Spleen (tissue), 11 donors: ENCODE measurements around the gene SDCBP2. TPM values are rescaled to one million over a fixed set of nuclear protein-coding genes. Genes with fewer than 3 reads are reported as not detected.

Experiments used
- DNase-seq: peaks from one replicate; pipeline ENCODE4 v3.0.0-alpha.2; 2020
- H3K27ac ChIP-seq, 8 donors: fragments of 200-600 bp; sonication (generic) in 7 of 8; 1 replicate in 4 of 8; 2 replicates in 4 of 8; pipeline versions ENCODE4 v1.5.0 to v1.8.0; 2016 to 2021; ENCODE audit warnings: inconsistent platforms in 4 of 8, mild to moderate bottlenecking in 4 of 8, moderate library complexity in 1 of 8
- H3K27me3 ChIP-seq, 7 donors: fragments of 200-600 bp; sonication (generic) in 6 of 7; replicated peaks in 1 of 7; 1 replicate in 4 of 7; 2 replicates in 3 of 7; pipeline versions ENCODE4 v1.5.0 to v1.8.0; 2016 to 2021; ENCODE audit warnings: inconsistent platforms in 3 of 7, mild to moderate bottlenecking in 1 of 7
- H3K36me3 ChIP-seq, 6 donors: fragments of 200-600 bp; sonication (generic) in 5 of 6; 1 replicate in 4 of 6; 2 replicates in 2 of 6; pipeline versions ENCODE4 v1.5.0 to v1.8.0; 2016 to 2021; ENCODE audit warnings: inconsistent platforms in 2 of 6
- H3K4me1 ChIP-seq, 6 donors: fragments of 200-600 bp; sonication (generic) in 5 of 6; 1 replicate in 3 of 6; 2 replicates in 3 of 6; pipeline versions ENCODE4 v1.5.0 to v1.8.0; 2016 to 2021; ENCODE audit warnings: inconsistent platforms in 3 of 6
- H3K4me3 ChIP-seq, 8 donors: fragments of 200-600 bp; sonication (generic) in 7 of 8; 1 replicate in 4 of 8; 2 replicates in 4 of 8; pipeline versions ENCODE4 v1.5.0 to v1.8.0; 2016 to 2021; ENCODE audit warnings: inconsistent platforms in 4 of 8, mild to moderate bottlenecking in 4 of 8, moderate library complexity in 2 of 8
- H3K9me3 ChIP-seq, 8 donors: fragments of 200-600 bp; sonication (generic) in 7 of 8; 1 replicate in 4 of 8; 2 replicates in 4 of 8; pipeline versions ENCODE4 v1.5.0 to v1.8.0; 2016 to 2021; ENCODE audit warnings: inconsistent platforms in 4 of 8
- POLR2A ChIP-seq, 3 donors: fragments of 450-650 bp; IDR thresholded peaks; one replicate each; pipeline ENCODE4 v1.5.1; 2017; ENCODE audit warnings: antibody characterized with exemption in 3 of 3, mild to moderate bottlenecking in 1 of 3
- POLR2AphosphoS5 ChIP-seq, 3 donors: sonication (generic); formaldehyde crosslinking; IDR thresholded peaks; one replicate each; pipeline ENCODE4 v1.5.1; 2017; ENCODE audit warnings: antibody characterized with exemption in 3 of 3
- WGBS, 5 donors: extraction: QIAGEN DNeasy Blood & Tissue Kit in 3 of 5; methylation state at CpG; one replicate each; pipeline versions ENCODE4 v1.1.5 to v1.1.7; 2013 to 2018; 5-methylcytosine and 5-hydroxymethylcytosine counted together
- intact Hi-C: fragments of 100-400 bp; cut with DNase I; formaldehyde crosslinking; loops from one replicate; pipeline ENCODE4 v1.15.0; 2023; ENCODE audit warnings: low total_unique reads
- polyA plus RNA-seq, 3 donors: library from polyadenylated mRNA; stranded (reverse); fragments of 200-250 nt; gene quantifications; one replicate each; pipeline ENCODE4 v1.2.1, GENCODE V29; 2013
- total RNA-seq, 7 donors: library from RNA; depleted of rRNA in 3 of 7; stranded (reverse); fragments of >200 nt in 3 of 7; fragmentation: NEBNext Ultra II Directional in 4 of 7; extraction: Animal tissue kit (Norgen Biotek cat#: 25700) in 4 of 7; gene quantifications; one replicate each; pipeline versions ENCODE4 v1.1.0 to v1.2.1, GENCODE V29; 2016 to 2021
- TF ChIP-seq, protein P1 (sequence below), 11 experiments: fragments of 200-600 bp in 7 of 11; fragments of 450-650 bp in 4 of 11; sonication (generic) in 4 of 11; IDR thresholded peaks in 8 of 11; conservative IDR thresholded peaks in 3 of 11; 1 replicate in 7 of 11; 2 replicates in 4 of 11; pipeline versions ENCODE4 v1.4.0 to v1.8.0; 2016 to 2021; ENCODE audit warnings: antibody characterized with exemption in 11 of 11, inconsistent platforms in 4 of 11, mild to moderate bottlenecking in 1 of 11
- donor health status: healthy with polysubstance abuse.
- donor health status: DM: no; HTN: no; CAD: no; lungs with moderate emphysema.
- donor health status: DM: no; HTN: no; CAD: no.
- donor health status: Bipolar disorder and iron deficiency.
- donor health status: healthy.
- donor health status: DM: no; HTN: no; CAD: no.
- donor health status: DM: yes; HTN: yes; CAD: no.

SDCBP2 gene
- total and polyA plus RNA-seq, 10 donors, result 2.0 to 7.1 (median 3.3) TPM

- 72 to 79% (median 74%) methylated on average over 5 of the region's 5 CpGs for WGBS, 5 donors
- TF ChIP-seq POLR2A (IDR thresholded peaks at IDR 0.05) (no peak), POLR2AphosphoS5 (IDR thresholded peaks at IDR 0.05) (no peak)
- TF ChIP-seq, protein P1, sequence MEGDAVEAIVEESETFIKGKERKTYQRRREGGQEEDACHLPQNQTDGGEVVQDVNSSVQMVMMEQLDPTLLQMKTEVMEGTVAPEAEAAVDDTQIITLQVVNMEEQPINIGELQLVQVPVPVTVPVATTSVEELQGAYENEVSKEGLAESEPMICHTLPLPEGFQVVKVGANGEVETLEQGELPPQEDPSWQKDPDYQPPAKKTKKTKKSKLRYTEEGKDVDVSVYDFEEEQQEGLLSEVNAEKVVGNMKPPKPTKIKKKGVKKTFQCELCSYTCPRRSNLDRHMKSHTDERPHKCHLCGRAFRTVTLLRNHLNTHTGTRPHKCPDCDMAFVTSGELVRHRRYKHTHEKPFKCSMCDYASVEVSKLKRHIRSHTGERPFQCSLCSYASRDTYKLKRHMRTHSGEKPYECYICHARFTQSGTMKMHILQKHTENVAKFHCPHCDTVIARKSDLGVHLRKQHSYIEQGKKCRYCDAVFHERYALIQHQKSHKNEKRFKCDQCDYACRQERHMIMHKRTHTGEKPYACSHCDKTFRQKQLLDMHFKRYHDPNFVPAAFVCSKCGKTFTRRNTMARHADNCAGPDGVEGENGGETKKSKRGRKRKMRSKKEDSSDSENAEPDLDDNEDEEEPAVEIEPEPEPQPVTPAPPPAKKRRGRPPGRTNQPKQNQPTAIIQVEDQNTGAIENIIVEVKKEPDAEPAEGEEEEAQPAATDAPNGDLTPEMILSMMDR (IDR thresholded peaks at IDR 0.05 in 8 of 11, conservative IDR thresholded peaks at IDR 0.05 in 3 of 11), result no peak
- intact Hi-C loops, result no loop called here
These were observed 37.7 kb downstream of the SDCBP2 start for GRCh38 chr20:1291191-1291741.

DNA sequence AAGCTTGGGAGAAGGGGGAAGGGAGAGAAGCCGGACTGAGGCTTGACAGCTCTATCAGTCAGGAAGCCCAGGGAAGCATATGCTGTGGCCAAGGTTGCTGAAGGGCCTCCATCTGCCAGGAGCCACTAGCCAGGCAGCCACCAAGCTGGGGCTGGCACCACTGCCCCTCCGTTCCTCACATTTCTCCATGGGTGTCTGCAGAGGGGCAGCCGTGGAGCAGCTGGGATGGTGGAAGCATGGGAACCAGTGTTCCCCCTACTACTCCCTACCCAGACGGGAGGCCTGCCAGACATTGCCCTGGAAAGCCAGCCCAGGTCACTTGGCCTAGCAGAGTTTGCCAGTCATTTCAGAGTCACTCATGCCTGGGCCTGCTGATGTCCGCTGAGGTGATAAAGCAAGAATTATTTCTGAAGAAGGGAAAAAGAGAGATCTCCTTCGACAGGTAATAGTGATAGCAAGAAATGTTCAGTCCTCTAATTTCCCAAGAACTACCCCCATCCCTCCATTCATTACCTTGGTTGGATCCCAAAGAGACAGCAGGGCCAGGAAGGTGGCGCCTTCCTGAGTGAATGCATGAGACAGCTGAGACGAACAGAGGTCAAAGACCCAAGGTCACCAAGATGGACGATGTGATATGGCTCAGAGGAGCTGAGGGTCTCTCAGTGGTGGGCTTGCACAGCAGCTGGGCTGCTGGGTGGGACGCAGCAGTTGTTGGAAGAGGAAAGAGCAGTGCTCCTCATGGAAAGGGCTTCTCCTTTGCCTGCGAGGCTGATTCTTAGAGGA is 41.0 kb downstream of the SDCBP2 start:
- TF ChIP-seq POLR2AphosphoS5 (IDR thresholded peaks at IDR 0.05), result no peak
- H3K27ac ChIP-seq, result no peak overlapping the region
- no peaks in the 10 kb centered on the region for H3K9me3 ChIP-seq
- H3K4me3 ChIP-seq, result no peak overlapping the region
- H3K4me1 ChIP-seq, result no peaks in the 10 kb centered on the region
- H3K27me3 ChIP-seq, result no peaks in the 10 kb centered on the region
- H3K36me3 ChIP-seq, result no peaks in the 10 kb centered on the region
- 80 to 91% (median 85%) methylated on average over 10 to 11 of the region's 11 CpGs for WGBS, 5 donors
- intact Hi-C loops, result no loop called here
- DNase-seq, result no peak

More at GRCh38 chr20:1291191-1291741, 37.7 kb downstream of the SDCBP2 start:
- no peaks in the 10 kb centered on the region for H3K27me3 ChIP-seq
- H3K4me1 ChIP-seq, result no peaks in the 10 kb centered on the region
- DNase-seq, result no peak
- H3K9me3 ChIP-seq, result no peaks in the 10 kb centered on the region
- no peaks in the 10 kb centered on the region for H3K36me3 ChIP-seq
- H3K4me3 ChIP-seq, result no peak overlapping the region
- H3K27ac ChIP-seq, result no peak overlapping the region

DNA sequence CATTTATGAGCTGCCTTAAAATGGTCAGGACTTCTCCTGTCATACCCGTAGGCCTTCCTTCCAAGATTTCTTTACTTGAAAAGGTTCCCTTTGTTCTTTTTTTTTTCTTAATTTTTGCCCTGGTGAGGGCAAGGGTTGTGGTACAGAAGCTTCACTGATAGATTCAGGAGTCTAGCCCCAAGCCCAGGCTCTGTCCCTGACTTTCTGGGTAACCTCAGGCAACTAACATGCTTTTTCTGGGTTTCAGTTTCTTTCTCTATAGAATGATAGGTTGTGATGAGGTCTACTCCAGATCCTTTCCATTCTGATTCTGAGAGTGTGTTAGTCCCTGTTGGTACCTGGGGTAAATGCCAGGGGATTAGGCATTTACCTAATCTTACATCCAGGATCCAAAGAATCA is 41.6 kb downstream of the SDCBP2 start:
- no peak for DNase-seq
- H3K4me3 ChIP-seq, result no peak overlapping the region
- H3K27ac ChIP-seq, result no peak overlapping the region
- TF ChIP-seq POLR2AphosphoS5 (IDR thresholded peaks at IDR 0.05), result no peak
- TF ChIP-seq, protein P1 (IDR thresholded peaks at IDR 0.05 in 8 of 11, conservative IDR thresholded peaks at IDR 0.05 in 3 of 11), result no peak
- H3K36me3 ChIP-seq, result no peaks in the 10 kb centered on the region
- H3K9me3 ChIP-seq, result no peaks in the 10 kb centered on the region
- intact Hi-C loops, result no loop called here
- H3K4me1 ChIP-seq, result no peaks in the 10 kb centered on the region
- whole genome bisulfite sequencing, 5 donors, result 84 to 100% (median 89%) methylated on average over 1 of the region's 1 CpG
- H3K27me3 ChIP-seq, result no peaks in the 10 kb centered on the region

- H3K27me3 ChIP-seq, result no peaks in the 10 kb centered on the region
- no peaks in the 10 kb centered on the region for H3K9me3 ChIP-seq
- intact Hi-C loops, result no loop called here
- no peaks in the 10 kb centered on the region for H3K36me3 ChIP-seq
- no peak for TF ChIP-seq POLR2AphosphoS5 (IDR thresholded peaks at IDR 0.05)
- TF ChIP-seq, protein P1 (IDR thresholded peaks at IDR 0.05 in 8 of 11, conservative IDR thresholded peaks at IDR 0.05 in 3 of 11), result no peak
- WGBS, 5 donors, result 61 to 74% (median 68%) methylated on average over 9 of the region's 9 CpGs
- no peak overlapping the region for H3K4me3 ChIP-seq
- H3K27ac ChIP-seq, result no peak overlapping the region
- no peak for DNase-seq
- H3K4me1 ChIP-seq, result no peaks in the 10 kb centered on the region
These were observed 42.5 kb downstream of the SDCBP2 start for GRCh38 chr20:1286267-1287024.
